ENCODE results near the gene TFCP2L1.

GRCh38 chr2:121207494-121207893 lies 77.5 kb downstream of the TFCP2L1 start:
- no peak for TF ChIP-seq CTCF (conservative IDR thresholded peaks at IDR 0.05)
- TF ChIP-seq ZFX (IDR thresholded peaks at IDR 0.05), result no peak

Measured in C4-2B (cell line).